Measurements from ENCODE around the gene CNTNAP2. TPM values are rescaled to one million over a fixed set of nuclear protein-coding genes. Genes with fewer than 3 reads are reported as not detected.

CNTNAP2 gene
- total RNA-seq, 2 experiments from 2014 or later: not detected

DNA sequence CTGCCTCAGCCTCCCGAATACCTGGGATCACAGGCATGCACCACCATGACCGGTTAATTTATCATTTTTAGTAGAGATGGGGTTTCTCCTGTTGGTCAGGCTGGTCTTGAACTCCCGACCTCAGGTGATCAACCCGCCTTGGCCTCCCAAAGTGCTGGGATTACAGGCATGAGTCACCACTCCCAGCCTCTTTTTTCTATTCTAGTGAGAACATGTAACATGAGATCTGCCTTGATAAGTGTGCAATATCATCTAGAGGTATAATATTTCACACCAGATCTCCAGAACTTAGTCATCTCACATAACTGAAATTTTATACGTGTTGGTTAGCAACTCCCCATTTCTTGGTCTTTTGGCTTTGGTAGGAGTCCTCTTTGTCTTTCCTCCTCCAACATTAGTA lies 656.9 kb downstream of the CNTNAP2 start:
- no peak for DNase-seq
- ChIA-PET POLR2A (no interaction called here), CTCF (no interaction called here)
- Mint-ChIP-seq H3K27me3 (ENCODE audit: low read depth) (no peaks in the 10 kb centered on the region), H3K4me3 (no peak overlapping the region), H3K4me1 (ENCODE audit: low read depth) (no peaks in the 10 kb centered on the region), H3K9me3 (ENCODE audit: insufficient read depth) (peaks cover 4% of the 10 kb centered on the region), H3K36me3 (ENCODE audit: low read depth) (no peaks in the 10 kb centered on the region), H3K27ac (no peak overlapping the region)
- ATAC-seq: no peak

DNA sequence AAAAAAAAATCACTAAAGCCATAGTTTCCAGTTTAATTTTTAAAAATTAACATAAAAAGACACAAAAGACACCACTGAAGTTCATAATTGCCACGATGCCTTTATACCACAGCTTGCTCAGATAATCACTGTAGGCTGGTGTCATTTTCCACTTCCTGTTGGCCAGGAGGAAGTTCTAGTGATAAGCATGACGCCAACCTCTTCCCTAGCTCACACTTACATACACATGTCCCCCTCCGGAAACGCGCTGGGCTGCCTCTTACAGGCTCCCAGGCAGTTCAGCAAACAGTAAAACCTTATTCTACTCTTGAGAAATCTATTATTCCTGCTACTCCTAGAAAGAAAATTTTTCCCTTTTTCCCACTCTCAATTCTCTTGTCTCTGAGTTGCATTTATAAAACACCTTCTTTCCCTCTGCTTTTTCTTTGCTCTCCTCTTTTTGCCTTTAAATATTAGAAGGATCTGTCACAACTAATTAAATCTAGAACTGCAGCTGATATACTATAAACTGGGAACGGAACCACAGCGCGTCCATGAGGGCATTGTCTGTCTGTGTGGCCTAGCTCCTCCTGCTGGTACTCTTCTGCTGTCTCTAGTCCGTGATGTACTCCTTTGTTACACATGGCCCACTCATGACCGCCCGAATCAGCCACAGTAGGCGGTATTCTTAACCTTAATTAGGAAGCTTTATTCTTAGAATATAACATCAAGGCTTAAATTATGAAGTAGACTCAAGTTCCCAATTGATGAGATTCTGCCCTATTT lies 664.9 kb downstream of the CNTNAP2 start:
- Mint-ChIP-seq H3K36me3 (ENCODE audit: low read depth) (no peaks in the 10 kb centered on the region), H3K27ac (no peak overlapping the region), H3K9me3 (ENCODE audit: insufficient read depth) (peaks cover 9% of the 10 kb centered on the region), H3K4me1 (ENCODE audit: low read depth) (no peaks in the 10 kb centered on the region), H3K27me3 (ENCODE audit: low read depth) (no peaks in the 10 kb centered on the region), H3K4me3 (no peak overlapping the region)
- POLR2A ChIA-PET: no interaction called here
- CTCF ChIA-PET: no interaction called here
- DNase-seq: no peak
- ATAC-seq: no peak

DNA sequence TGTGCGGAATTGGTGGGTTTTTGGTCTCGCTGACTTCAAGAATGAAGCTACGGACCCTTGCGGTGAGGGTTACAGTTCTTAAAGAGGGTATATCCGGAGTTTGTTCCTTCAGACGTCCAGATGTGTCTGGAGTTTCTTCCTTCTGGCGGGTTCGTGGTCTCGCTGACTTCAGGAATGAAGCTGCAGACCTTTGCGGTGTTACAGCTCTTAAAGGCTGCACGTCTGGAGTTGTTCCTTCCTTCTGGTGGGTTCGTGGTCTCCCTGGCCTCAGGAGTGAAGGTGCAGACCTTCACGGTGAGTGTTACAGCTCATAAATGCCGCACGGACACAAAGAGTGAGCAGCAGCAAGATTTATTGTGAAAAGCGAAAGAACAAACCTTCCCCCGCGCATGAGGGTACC lies 670.7 kb downstream of the CNTNAP2 start:
- Mint-ChIP-seq H3K27me3 (ENCODE audit: low read depth) (no peaks in the 10 kb centered on the region), H3K27ac (no peak overlapping the region), H3K4me3 (no peak overlapping the region), H3K9me3 (ENCODE audit: insufficient read depth) (peaks cover 10% of the 10 kb centered on the region), H3K4me1 (ENCODE audit: low read depth) (no peaks in the 10 kb centered on the region), H3K36me3 (ENCODE audit: low read depth) (no peaks in the 10 kb centered on the region)
- DNase-seq: no peak
- ChIA-PET CTCF (no interaction called here), POLR2A (no interaction called here)
- no peak for ATAC-seq

DNA sequence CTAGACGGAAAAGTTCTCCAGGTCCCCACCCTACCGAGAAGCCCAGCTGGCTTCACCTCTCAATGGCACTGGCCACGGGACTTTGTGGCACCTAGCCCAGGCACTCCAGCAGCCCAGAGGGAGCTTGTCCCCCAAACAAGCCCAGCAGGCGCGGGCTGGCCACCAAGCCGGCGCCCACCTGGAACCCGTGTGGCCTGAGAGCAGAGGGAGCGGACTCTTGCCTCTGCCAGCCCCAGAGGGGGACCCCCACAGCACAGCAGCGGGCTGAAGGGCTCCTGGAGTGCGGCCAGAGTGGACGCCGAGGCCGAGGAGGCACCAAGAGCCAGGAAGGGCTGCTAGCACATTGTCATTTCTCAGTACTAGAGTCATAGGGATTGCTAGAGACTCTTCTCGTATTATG lies 671.4 kb downstream of the CNTNAP2 start:
- ChIA-PET CTCF (no interaction called here), POLR2A (no interaction called here)
- no peaks in the 10 kb centered on the region for H3K4me1 Mint-ChIP-seq (ENCODE audit: low read depth)
- peaks cover 14% of the 10 kb centered on the region for H3K9me3 Mint-ChIP-seq (ENCODE audit: insufficient read depth)
- H3K36me3 Mint-ChIP-seq (ENCODE audit: low read depth): no peaks in the 10 kb centered on the region
- H3K4me3 Mint-ChIP-seq: no peak overlapping the region
- no peak overlapping the region for H3K27ac Mint-ChIP-seq
- H3K27me3 Mint-ChIP-seq (ENCODE audit: low read depth): no peaks in the 10 kb centered on the region
- ATAC-seq (no peak), DNase-seq (no peak)

GRCh38 chr7:146791344-146792285 lies 675.0 kb downstream of the CNTNAP2 start:
- peaks cover 22% of the 10 kb centered on the region for H3K9me3 Mint-ChIP-seq (ENCODE audit: insufficient read depth)
- no peak overlapping the region for H3K4me3 Mint-ChIP-seq
- ATAC-seq (no peak), DNase-seq (no peak)
- H3K27ac Mint-ChIP-seq: no peak overlapping the region
- CTCF ChIA-PET: no interaction called here
- H3K4me1 Mint-ChIP-seq (ENCODE audit: low read depth): no peaks in the 10 kb centered on the region
- H3K36me3 Mint-ChIP-seq (ENCODE audit: low read depth): no peaks in the 10 kb centered on the region
- no peaks in the 10 kb centered on the region for H3K27me3 Mint-ChIP-seq (ENCODE audit: low read depth)
- POLR2A ChIA-PET: no interaction called here

DNA sequence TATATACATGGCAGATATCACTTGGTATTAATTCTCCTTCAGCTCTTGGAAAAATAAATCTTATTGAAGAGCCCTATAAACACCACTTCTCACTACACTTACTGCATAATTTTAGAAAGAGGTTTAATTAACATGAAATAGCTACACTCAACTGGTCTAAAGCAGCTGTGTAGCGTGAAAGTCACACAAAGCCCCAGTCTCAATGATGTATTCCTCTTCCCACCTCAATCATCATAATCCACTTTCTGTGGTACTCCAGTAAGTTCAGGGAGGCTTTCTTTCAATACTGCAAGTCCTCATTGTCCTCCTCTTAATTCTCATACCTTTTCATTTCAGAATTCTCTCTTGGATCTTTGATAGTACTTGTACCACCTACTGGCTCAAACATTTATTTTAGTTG lies 688.0 kb downstream of the CNTNAP2 start:
- no peak overlapping the region for H3K4me3 Mint-ChIP-seq
- ATAC-seq (no peak), DNase-seq (no peak)
- H3K4me1 Mint-ChIP-seq (ENCODE audit: low read depth): no peaks in the 10 kb centered on the region
- no peaks in the 10 kb centered on the region for H3K36me3 Mint-ChIP-seq (ENCODE audit: low read depth)
- no peaks in the 10 kb centered on the region for H3K27me3 Mint-ChIP-seq (ENCODE audit: low read depth)
- CTCF ChIA-PET: no interaction called here
- peaks cover 7% of the 10 kb centered on the region for H3K9me3 Mint-ChIP-seq (ENCODE audit: insufficient read depth)
- no peak overlapping the region for H3K27ac Mint-ChIP-seq
- POLR2A ChIA-PET: no interaction called here

DNA sequence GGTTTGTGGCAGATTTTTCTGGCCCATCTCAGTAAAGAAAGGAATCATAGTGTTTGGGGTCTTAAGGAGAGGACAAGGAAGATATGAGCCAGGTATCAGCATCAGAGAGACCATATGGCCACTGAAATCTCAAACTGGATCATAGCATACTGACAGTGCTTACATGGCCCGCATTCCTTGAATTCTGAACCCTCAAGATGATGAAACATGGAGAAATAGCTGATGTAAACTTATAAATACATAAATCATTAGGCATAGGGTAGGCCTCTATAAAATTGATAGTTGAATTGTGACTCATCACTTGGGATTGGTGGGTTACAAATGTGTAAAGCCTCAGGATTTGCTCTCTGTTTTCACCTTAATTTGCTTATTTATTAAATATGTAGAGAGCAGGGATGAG lies 688.5 kb downstream of the CNTNAP2 start:
- ATAC-seq (no peak), DNase-seq (no peak)
- peaks cover 7% of the 10 kb centered on the region for H3K9me3 Mint-ChIP-seq (ENCODE audit: insufficient read depth)
- no peaks in the 10 kb centered on the region for H3K27me3 Mint-ChIP-seq (ENCODE audit: low read depth)
- no peaks in the 10 kb centered on the region for H3K4me1 Mint-ChIP-seq (ENCODE audit: low read depth)
- CTCF ChIA-PET: no interaction called here
- no peaks in the 10 kb centered on the region for H3K36me3 Mint-ChIP-seq (ENCODE audit: low read depth)
- POLR2A ChIA-PET: no interaction called here
- no peak overlapping the region for H3K4me3 Mint-ChIP-seq
- no peak overlapping the region for H3K27ac Mint-ChIP-seq

DNA sequence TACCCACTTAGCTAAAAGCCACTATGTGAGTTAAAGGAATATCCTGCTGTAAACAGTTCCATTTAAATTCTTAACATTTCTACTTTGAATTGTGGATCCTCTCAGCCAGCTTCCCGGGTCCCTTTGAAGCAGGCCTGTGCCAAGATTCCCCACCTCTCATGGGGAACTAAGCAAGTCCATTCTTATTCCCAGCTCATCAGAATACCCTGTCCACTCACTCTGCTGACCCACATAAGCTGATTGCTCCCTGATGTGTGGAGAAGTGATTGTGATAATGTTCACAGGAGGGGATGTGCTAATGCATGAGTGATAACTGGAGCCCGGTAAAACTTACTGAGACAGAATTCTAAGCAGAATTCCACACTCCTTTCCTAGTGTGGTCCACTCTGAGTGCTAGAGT lies 709.7 kb downstream of the CNTNAP2 start:
- POLR2A ChIA-PET: no interaction called here
- peaks cover 4% of the 10 kb centered on the region for H3K9me3 Mint-ChIP-seq (ENCODE audit: insufficient read depth)
- no peaks in the 10 kb centered on the region for H3K27me3 Mint-ChIP-seq (ENCODE audit: low read depth)
- no peaks in the 10 kb centered on the region for H3K4me1 Mint-ChIP-seq (ENCODE audit: low read depth)
- H3K4me3 Mint-ChIP-seq: no peak overlapping the region
- CTCF ChIA-PET: no interaction called here
- H3K27ac Mint-ChIP-seq: no peak overlapping the region
- no peak for ATAC-seq
- DNase-seq: no peak
- no peaks in the 10 kb centered on the region for H3K36me3 Mint-ChIP-seq (ENCODE audit: low read depth)

DNA sequence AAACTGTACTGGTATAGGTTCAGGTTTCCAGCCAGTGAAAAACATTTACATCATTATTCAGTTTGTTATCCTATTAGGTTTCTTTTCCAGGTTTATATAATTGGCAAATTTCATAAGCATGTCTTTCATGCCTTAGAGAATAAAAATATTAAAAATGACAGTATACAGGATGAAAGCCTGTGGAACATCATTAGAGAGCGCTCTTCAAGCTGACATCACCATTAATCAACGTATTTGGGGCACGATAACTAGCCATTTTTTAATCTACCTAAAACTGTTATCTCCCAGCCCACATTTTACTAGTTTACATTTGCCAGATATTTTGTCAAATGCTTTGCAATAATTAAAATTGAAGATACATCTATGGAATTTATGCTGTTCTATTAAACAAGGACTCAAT lies 714.1 kb downstream of the CNTNAP2 start:
- Mint-ChIP-seq H3K27me3 (ENCODE audit: low read depth) (no peaks in the 10 kb centered on the region), H3K36me3 (ENCODE audit: low read depth) (no peaks in the 10 kb centered on the region), H3K4me1 (ENCODE audit: low read depth) (no peaks in the 10 kb centered on the region), H3K9me3 (ENCODE audit: insufficient read depth) (peaks cover 4% of the 10 kb centered on the region), H3K27ac (no peak overlapping the region), H3K4me3 (no peak overlapping the region)
- ChIA-PET POLR2A (no interaction called here), CTCF (no interaction called here)
- ATAC-seq (no peak), DNase-seq (no peak)

DNA sequence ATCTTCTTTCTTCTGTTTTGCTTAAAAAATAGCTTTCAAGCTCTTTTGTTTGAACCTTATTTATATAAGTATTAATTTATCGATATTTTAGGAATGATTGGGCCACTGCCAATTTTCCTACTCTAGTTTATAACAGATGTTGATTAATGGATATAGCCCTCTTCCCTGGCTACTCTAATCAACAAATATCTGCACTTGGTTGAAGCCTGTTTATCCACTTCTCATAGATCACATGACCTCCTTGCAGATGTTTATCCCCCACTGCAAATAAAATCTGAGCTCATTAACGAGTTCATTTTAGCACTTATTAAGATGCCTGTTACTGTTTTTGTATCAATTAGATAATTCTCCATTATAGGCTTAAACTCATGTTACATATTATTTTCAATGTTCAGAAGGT lies 715.3 kb downstream of the CNTNAP2 start:
- no peak for DNase-seq
- no peak overlapping the region for H3K27ac Mint-ChIP-seq
- peaks cover 4% of the 10 kb centered on the region for H3K9me3 Mint-ChIP-seq (ENCODE audit: insufficient read depth)
- ChIA-PET CTCF (no interaction called here), POLR2A (no interaction called here)
- ATAC-seq: no peak
- H3K4me1 Mint-ChIP-seq (ENCODE audit: low read depth): no peaks in the 10 kb centered on the region
- no peak overlapping the region for H3K4me3 Mint-ChIP-seq
- H3K36me3 Mint-ChIP-seq (ENCODE audit: low read depth): no peaks in the 10 kb centered on the region
- no peaks in the 10 kb centered on the region for H3K27me3 Mint-ChIP-seq (ENCODE audit: low read depth)

- H3K36me3 Mint-ChIP-seq (ENCODE audit: low read depth): no peaks in the 10 kb centered on the region
- DNase-seq (no peak), ATAC-seq (no peak)
- no peaks in the 10 kb centered on the region for H3K27me3 Mint-ChIP-seq (ENCODE audit: low read depth)
- peaks cover 12% of the 10 kb centered on the region for H3K9me3 Mint-ChIP-seq (ENCODE audit: insufficient read depth)
- H3K27ac Mint-ChIP-seq: no peak overlapping the region
- CTCF ChIA-PET: no interaction called here
- POLR2A ChIA-PET: no interaction called here
- H3K4me3 Mint-ChIP-seq: no peak overlapping the region
- no peaks in the 10 kb centered on the region for H3K4me1 Mint-ChIP-seq (ENCODE audit: low read depth)
Observed at GRCh38 chr7:146844405-146844804, 727.8 kb downstream of the CNTNAP2 start.

DNA sequence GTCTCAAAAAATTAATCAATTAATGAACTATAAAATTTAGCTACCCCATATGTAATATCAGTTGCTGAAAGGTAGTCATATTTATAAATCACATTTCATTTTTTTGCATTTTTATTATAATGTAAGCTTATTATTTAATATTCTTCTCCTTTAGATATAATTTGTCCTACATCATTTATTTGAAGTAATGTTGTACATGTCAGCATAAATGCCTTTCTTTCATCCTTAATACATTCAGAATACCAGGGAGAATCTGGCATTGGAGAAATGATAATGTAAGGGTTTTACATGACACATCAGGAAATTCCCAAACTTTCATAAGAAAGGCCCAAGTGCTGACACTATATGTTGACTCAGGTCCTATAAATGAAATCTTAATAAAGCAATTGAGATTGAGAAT lies 742.1 kb downstream of the CNTNAP2 start:
- no peaks in the 10 kb centered on the region for H3K4me1 Mint-ChIP-seq (ENCODE audit: low read depth)
- no peak overlapping the region for H3K27ac Mint-ChIP-seq
- CTCF ChIA-PET: no interaction called here
- H3K9me3 Mint-ChIP-seq (ENCODE audit: insufficient read depth): peaks cover 12% of the 10 kb centered on the region
- H3K36me3 Mint-ChIP-seq (ENCODE audit: low read depth): no peaks in the 10 kb centered on the region
- H3K27me3 Mint-ChIP-seq (ENCODE audit: low read depth): no peaks in the 10 kb centered on the region
- ATAC-seq: no peak
- DNase-seq: no peak
- H3K4me3 Mint-ChIP-seq: no peak overlapping the region
- POLR2A ChIA-PET: no interaction called here
